Articular chondrocyte of knee joint (primary cell): Measurements from ENCODE around the gene EML1. TPM values are rescaled to one million over a fixed set of nuclear protein-coding genes. Genes with fewer than 3 reads are reported as not detected.

Experiments used
- small RNA-seq: library from RNA; depleted of rRNA; stranded (forward); fragments of <200 nt; gene quantifications from one replicate; pipeline ENCODE3, GENCODE V24; 2012
- total RNA-seq: library from RNA; depleted of rRNA; stranded (reverse); fragments of >200 nt; gene quantifications from 2 replicates; pipeline ENCODE4 v1.2.3, GENCODE V29; 2012

EML1 gene, protein sequence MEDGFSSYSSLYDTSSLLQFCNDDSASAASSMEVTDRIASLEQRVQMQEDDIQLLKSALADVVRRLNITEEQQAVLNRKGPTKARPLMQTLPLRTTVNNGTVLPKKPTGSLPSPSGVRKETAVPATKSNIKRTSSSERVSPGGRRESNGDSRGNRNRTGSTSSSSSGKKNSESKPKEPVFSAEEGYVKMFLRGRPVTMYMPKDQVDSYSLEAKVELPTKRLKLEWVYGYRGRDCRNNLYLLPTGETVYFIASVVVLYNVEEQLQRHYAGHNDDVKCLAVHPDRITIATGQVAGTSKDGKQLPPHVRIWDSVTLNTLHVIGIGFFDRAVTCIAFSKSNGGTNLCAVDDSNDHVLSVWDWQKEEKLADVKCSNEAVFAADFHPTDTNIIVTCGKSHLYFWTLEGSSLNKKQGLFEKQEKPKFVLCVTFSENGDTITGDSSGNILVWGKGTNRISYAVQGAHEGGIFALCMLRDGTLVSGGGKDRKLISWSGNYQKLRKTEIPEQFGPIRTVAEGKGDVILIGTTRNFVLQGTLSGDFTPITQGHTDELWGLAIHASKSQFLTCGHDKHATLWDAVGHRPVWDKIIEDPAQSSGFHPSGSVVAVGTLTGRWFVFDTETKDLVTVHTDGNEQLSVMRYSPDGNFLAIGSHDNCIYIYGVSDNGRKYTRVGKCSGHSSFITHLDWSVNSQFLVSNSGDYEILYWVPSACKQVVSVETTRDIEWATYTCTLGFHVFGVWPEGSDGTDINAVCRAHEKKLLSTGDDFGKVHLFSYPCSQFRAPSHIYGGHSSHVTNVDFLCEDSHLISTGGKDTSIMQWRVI
- 47.8 and 77.7 TPM in 2 replicates for total RNA-seq

DNA sequence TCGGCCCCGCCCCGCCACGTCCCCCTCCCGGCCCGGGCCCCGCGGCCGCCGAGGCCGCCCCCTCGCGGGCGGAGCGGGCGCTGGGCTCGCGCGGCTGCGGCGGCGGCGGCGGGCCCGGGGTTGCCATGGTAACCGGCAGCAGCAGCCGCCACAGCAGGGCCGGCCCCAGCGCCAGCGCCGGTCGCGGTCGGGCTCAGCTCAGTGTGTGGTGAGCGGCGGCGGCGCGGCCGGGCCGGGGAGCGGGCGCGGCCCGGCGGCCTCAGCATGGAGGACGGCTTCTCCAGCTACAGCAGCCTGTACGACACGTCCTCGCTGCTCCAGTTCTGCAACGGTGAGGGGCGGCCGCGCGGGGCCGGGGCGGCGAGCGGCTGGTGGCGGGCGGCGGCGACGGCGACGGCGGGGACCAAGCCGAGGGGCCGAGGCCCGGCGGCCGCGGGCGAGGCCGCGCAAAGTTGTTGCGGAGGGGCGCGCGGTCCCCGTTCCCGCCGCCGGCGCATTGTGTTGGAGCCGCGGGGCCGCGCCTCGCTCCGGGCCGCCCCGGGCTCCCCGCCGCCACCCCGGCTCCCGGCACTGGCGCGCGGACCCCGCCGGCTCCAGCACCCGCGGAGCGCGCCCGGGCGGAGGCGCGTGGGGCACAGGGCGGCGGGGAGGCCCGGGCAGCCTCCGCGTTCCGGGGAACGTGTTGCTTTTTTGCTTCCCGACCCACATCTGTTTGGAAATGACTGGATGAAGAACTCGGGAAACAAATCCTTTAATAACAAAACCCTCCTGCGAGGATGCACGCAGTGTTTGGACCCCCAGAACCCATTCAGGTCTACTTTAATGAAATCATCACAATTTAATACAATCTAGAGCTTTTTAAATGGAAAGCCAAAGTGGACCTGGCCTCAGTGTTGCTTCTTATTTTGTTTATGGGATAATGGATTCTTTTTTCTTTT lies at the start of gene EML1:
Gene EML1, plus strand, starts transcription at position 201 of the 938 bp plus-strand sequence. Its CDS starts 64 bp downstream, at position 265.

Small RNA genes within 50 kb of the gene (small RNA-seq; reads per million reads assigned to genes)
- gene RNU1-47P, result 0.19 reads per million

Other genes with a start within 250 kb of the EML1 start
- gene CCDC85C, start 189.2 kb upstream of the EML1 start, total RNA-seq, result 7.7 and 12.3 TPM in 2 replicates
- gene HHIPL1, start 148.3 kb upstream of the EML1 start, total RNA-seq, result 13.1 and 17.1 TPM in 2 replicates
- 0.91 and 1.1 TPM in 2 replicates for gene CYP46A1, start 109.1 kb upstream of the EML1 start, total RNA-seq